ENCODE measurements around the gene SLC4A8.

- no peak for TF ChIP-seq POLR2AphosphoS5 (IDR thresholded peaks at IDR 0.05)
- no peak for TF ChIP-seq CTCF (IDR thresholded peaks at IDR 0.05)
- no peak for TF ChIP-seq POLR2A (IDR thresholded peaks at IDR 0.05)
These were observed 35.9 kb downstream of the SLC4A8 start for GRCh38 chr12:51460519-51460918.
